LNCaP clone FGC (cell line): Measurements from ENCODE around the gene ELP1.

Experiments used
- DNase-seq: peaks from one replicate; pipeline ENCODE4 v3.0.0-alpha.2; 2011; ENCODE audit warnings: low read depth
- H3K4me3 ChIP-seq: 2 replicates; pipeline ENCODE4 v1.5.1; 2011; ENCODE audit warnings: mild to moderate bottlenecking, low read depth, low read length, control low read depth
- CTCF ChIP-seq: IDR thresholded peaks from 2 replicates; pipeline ENCODE4 v1.5.1; 2012; ENCODE audit warnings: mild to moderate bottlenecking; ENCODE audit not compliant: control insufficient read depth, insufficient read depth; ENCODE audit errors: extremely low read depth

ELP1 gene

GRCh38 chr9:108861997-108862396 lies 71.9 kb downstream of the ELP1 start, which contains the start of gene ACTL7A:
TSS of gene ACTL7A (plus strand) at chr9:108862266. CDS start at chr9:108862323, 57 bp downstream.
- TF ChIP-seq CTCF: no peak
- DNase-seq: no peak
- no peak within 1 kb of the TSS for H3K4me3 ChIP-seq

DNA sequence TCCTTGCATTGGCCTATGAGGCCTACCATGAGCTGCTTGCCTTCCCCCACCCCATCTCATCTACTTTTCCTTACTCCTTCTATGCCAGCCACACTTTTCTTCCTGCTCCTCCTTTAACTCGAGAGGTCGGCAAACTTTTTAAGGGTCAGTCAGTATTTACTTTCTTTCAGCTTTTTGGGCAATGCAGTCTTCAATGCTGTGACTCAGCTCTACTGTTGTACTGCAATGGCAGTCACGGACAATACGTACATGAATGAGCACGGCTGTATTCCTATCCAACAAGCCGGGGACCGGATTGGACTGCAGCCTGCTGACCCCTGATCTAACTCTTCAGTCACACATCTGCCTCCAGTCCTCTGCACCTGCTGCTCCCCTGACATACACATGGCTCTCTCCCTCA lies 72.5 kb downstream of the ELP1 start:
- no peak for TF ChIP-seq CTCF

GRCh38 chr9:108860764-108861163 lies 73.2 kb downstream of the ELP1 start:
- TF ChIP-seq CTCF: no peak
- no peak for DNase-seq
- no peak overlapping the region for H3K4me3 ChIP-seq

More for the DNA sequence above, 72.5 kb downstream of the ELP1 start:
- no peak for DNase-seq
- no peak overlapping the region for H3K4me3 ChIP-seq

DNA sequence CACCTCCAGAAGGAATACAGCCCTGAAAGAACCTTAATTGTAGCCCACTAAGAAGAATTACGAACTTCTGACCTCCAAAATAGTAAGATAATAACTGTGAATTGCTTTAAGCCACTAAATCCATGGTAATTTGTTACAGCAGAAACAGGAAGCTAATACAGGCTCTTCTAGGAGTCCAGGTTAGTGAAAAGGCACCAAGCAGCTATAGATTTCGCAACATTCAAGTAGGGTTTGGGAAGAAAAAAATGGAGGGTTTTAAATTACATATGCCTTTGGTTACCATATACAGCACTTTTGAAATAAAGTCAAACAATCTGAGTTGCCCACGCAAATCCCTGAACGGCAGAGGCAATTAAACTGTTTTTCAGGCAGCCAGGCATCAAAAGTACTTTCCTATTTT lies 73.6 kb downstream of the ELP1 start:
- H3K4me3 ChIP-seq: no peak overlapping the region
- DNase-seq: no peak
- no peak for TF ChIP-seq CTCF

- no peak for TF ChIP-seq CTCF
- H3K4me3 ChIP-seq: no peak overlapping the region
- DNase-seq: no peak
These were observed 74.3 kb downstream of the ELP1 start for GRCh38 chr9:108859459-108860114.

- no peak for TF ChIP-seq CTCF
- DNase-seq: no peak
- no peak overlapping the region for H3K4me3 ChIP-seq
These were observed 76.4 kb downstream of the ELP1 start for GRCh38 chr9:108857572-108857971.

- H3K4me3 ChIP-seq: no peak within 1 kb of the TSS
- no peak for TF ChIP-seq CTCF
- DNase-seq: no peak
These were observed 78.0 kb downstream of the ELP1 start, which contains the start of gene ACTL7B for GRCh38 chr9:108855888-108856287. TSS of gene ACTL7B (minus strand) at chr9:108855986. CDS start at chr9:108855930, 56 bp downstream.
